ENCODE results near the gene RPGR.

RPGR gene

GRCh38 chrX:38318606-38319005 lies 8.7 kb downstream of the RPGR start:
- peak; percentile 21 for DNase-seq (ENCODE audit: low read depth)
- peak overlapping the region; percentile 47 for H3K4me3 ChIP-seq (ENCODE audit: low read depth, low read length)
- TF ChIP-seq MAX (IDR thresholded peaks at IDR 0.05; ENCODE audit: low read depth, low read length) (no peak), POLR2A (IDR thresholded peaks at IDR 0.05; ENCODE audit: extremely low read depth, insufficient read length) (no peak), CTCF (IDR thresholded peaks at IDR 0.05; ENCODE audit: low read depth, low read length) (no peak), MYC (IDR thresholded peaks at IDR 0.05; ENCODE audit: low read depth, low read length) (no peak)

GRCh38 chrX:38318196-38318595 lies 9.1 kb downstream of the RPGR start:
- peak; percentile 12 for TF ChIP-seq POLR2A (IDR thresholded peaks at IDR 0.05; ENCODE audit: extremely low read depth, insufficient read length)
- TF ChIP-seq MAX (IDR thresholded peaks at IDR 0.05; ENCODE audit: low read depth, low read length): 0 out of 2 replicates have a peak, but pooled peaks have one; percentile 16
- TF ChIP-seq CTCF (IDR thresholded peaks at IDR 0.05; ENCODE audit: low read depth, low read length): no peak
- TF ChIP-seq MYC (IDR thresholded peaks at IDR 0.05; ENCODE audit: low read depth, low read length): peak; percentile 51; the same call in 1 of the 2 replicates
- DNase-seq (ENCODE audit: low read depth): peak; percentile 87
- peak overlapping the region; percentile 47 for H3K4me3 ChIP-seq (ENCODE audit: low read depth, low read length)

GRCh38 chrX:38315186-38315585 lies 12.1 kb downstream of the RPGR start:
- no peak for DNase-seq (ENCODE audit: low read depth)
- no peak for TF ChIP-seq CTCF (IDR thresholded peaks at IDR 0.05; ENCODE audit: low read depth, low read length)
- no peak for TF ChIP-seq MAX (IDR thresholded peaks at IDR 0.05; ENCODE audit: low read depth, low read length)
- no peak for TF ChIP-seq MYC (IDR thresholded peaks at IDR 0.05; ENCODE audit: low read depth, low read length)
- TF ChIP-seq POLR2A (IDR thresholded peaks at IDR 0.05; ENCODE audit: extremely low read depth, insufficient read length): no peak
- H3K4me3 ChIP-seq (ENCODE audit: low read depth, low read length): no peak overlapping the region

- no peak for DNase-seq (ENCODE audit: low read depth)
- no peak overlapping the region for H3K4me3 ChIP-seq (ENCODE audit: low read depth, low read length)
- TF ChIP-seq POLR2A (IDR thresholded peaks at IDR 0.05; ENCODE audit: extremely low read depth, insufficient read length): no peak
- TF ChIP-seq CTCF (IDR thresholded peaks at IDR 0.05; ENCODE audit: low read depth, low read length): no peak
- no peak for TF ChIP-seq MYC (IDR thresholded peaks at IDR 0.05; ENCODE audit: low read depth, low read length)
- TF ChIP-seq MAX (IDR thresholded peaks at IDR 0.05; ENCODE audit: low read depth, low read length): no peak
Measured at GRCh38 chrX:38313190-38313589, 14.1 kb downstream of the RPGR start.

GRCh38 chrX:38312436-38312835 lies 14.9 kb downstream of the RPGR start:
- no peak overlapping the region for H3K4me3 ChIP-seq (ENCODE audit: low read depth, low read length)
- peak; percentile 75 for DNase-seq (ENCODE audit: low read depth)
- TF ChIP-seq MYC (IDR thresholded peaks at IDR 0.05; ENCODE audit: low read depth, low read length) (no peak), POLR2A (IDR thresholded peaks at IDR 0.05; ENCODE audit: extremely low read depth, insufficient read length) (no peak), MAX (IDR thresholded peaks at IDR 0.05; ENCODE audit: low read depth, low read length) (no peak), CTCF (IDR thresholded peaks at IDR 0.05; ENCODE audit: low read depth, low read length) (no peak)
